HepG2 (cell line): ENCODE data around the gene SLCO4A1. TPM values are rescaled to one million over a fixed set of nuclear protein-coding genes. Genes with fewer than 3 reads are reported as not detected.

ENCODE experiments used
- EEA1 ChIP-seq: sonication (generic); formaldehyde crosslinking; IDR thresholded peaks from 2 replicates; pipeline ENCODE4 v1.5.1; 2020; ENCODE audit warnings: mild to moderate bottlenecking, missing genetic modification reagents, borderline replicate concordance
- HOXA9 ChIP-seq: sonication (generic); formaldehyde crosslinking; IDR thresholded peaks from 2 replicates; pipeline ENCODE4 v1.8.1; 2022; ENCODE audit warnings: missing genetic modification reagents, mild to moderate bottlenecking, moderate library complexity, borderline replicate concordance
- MNT ChIP-seq: fragments of 450-650 bp; IDR thresholded peaks from 2 replicates; pipeline ENCODE4 v1.6.1; 2016
- NPAS2 ChIP-seq: sonication (generic); formaldehyde crosslinking; IDR thresholded peaks from 2 replicates; pipeline ENCODE4 v1.8.0; 2022; ENCODE audit warnings: mild to moderate bottlenecking, missing genetic modification reagents, borderline replicate concordance
- PRMT3 ChIP-seq: sonication (generic); formaldehyde crosslinking; IDR thresholded peaks from 2 replicates; pipeline ENCODE4 v1.8.1; 2022; ENCODE audit warnings: low read depth, mild to moderate bottlenecking, moderate library complexity, missing genetic modification reagents, borderline replicate concordance
- SOX6 ChIP-seq, 2 experiments: fragments of 450-650 bp in 1 of 2; sonication (generic) in 1 of 2; formaldehyde crosslinking in 1 of 2; IDR thresholded peaks; 2 replicates each; pipeline versions ENCODE4 v1.4.0 to v1.6.1; 2017 to 2020; ENCODE audit warnings: antibody characterized with exemption in 1 of 2, mild to moderate bottlenecking in 1 of 2, missing genetic modification reagents in 1 of 2
- SP4 ChIP-seq: sonication (generic); formaldehyde crosslinking; IDR thresholded peaks from 2 replicates; pipeline ENCODE4 v1.8.1; 2023; ENCODE audit warnings: mild to moderate bottlenecking, missing genetic modification reagents
- TAF1 ChIP-seq: sonication (generic); formaldehyde crosslinking; IDR thresholded peaks from 2 replicates; pipeline ENCODE4 v1.4.0; 2020; ENCODE audit warnings: missing genetic modification reagents
- ZBTB2 ChIP-seq: sonication (generic); formaldehyde crosslinking; IDR thresholded peaks from 2 replicates; pipeline ENCODE4 v1.8.0; 2022; ENCODE audit warnings: low read depth, missing genetic modification reagents
- ZFX ChIP-seq: sonication (generic); formaldehyde crosslinking; IDR thresholded peaks from 2 replicates; pipeline ENCODE4 v1.4.0; 2020; ENCODE audit warnings: mild to moderate bottlenecking, low read depth, missing genetic modification reagents, moderate library complexity
- ZMYM3 ChIP-seq: sonication (generic); formaldehyde crosslinking; IDR thresholded peaks from 2 replicates; pipeline ENCODE4 v1.5.1; 2020; ENCODE audit warnings: mild to moderate bottlenecking, missing genetic modification reagents
- polyA plus RNA-seq, 8 experiments: library from polyadenylated mRNA; depleted of rRNA in 3 of 8; stranded (reverse) in 7 of 8; unstranded in 1 of 8; fragments of >200 nt; fragmentation: Illumina TruSeq in 4 of 8; extraction: Trizol in 4 of 8; gene quantifications; 2 replicates each; pipeline versions ENCODE4 v1.2.1 to v1.2.3, GENCODE V29; 2011 to 2016; ENCODE audit warnings: low read depth in 4 of 8, missing spikeins in 1 of 8, mixed read lengths in 1 of 8; ENCODE audit not compliant: insufficient read depth in 1 of 8
- total RNA-seq, 5 experiments: library from RNA; depleted of rRNA; stranded (reverse); fragments of >200 nt; fragmentation: Illumina TruSeq; extraction: Trizol; gene quantifications; 2 replicates each; pipeline ENCODE4 v1.2.3, GENCODE V29; 2016; ENCODE audit warnings: low read depth in 1 of 5
- TF ChIP-seq, protein P1 (sequence below): sonication (generic); formaldehyde crosslinking; IDR thresholded peaks from 2 replicates; pipeline ENCODE4 v1.4.0; 2020; ENCODE audit warnings: mild to moderate bottlenecking, missing genetic modification reagents
- TF ChIP-seq, protein P2 (sequence below): sonication (generic); formaldehyde crosslinking; IDR thresholded peaks from 2 replicates; pipeline ENCODE4; 2020; ENCODE audit warnings: missing genetic modification reagents, mild to moderate bottlenecking, borderline replicate concordance
- TF ChIP-seq, protein P3 (sequence below): sonication (generic); formaldehyde crosslinking; IDR thresholded peaks from 2 replicates; pipeline ENCODE4 v1.4.0; 2020; ENCODE audit warnings: missing genetic modification reagents
- TF ChIP-seq, protein P4 (sequence below): sonication (generic); formaldehyde crosslinking; IDR thresholded peaks from 2 replicates; pipeline ENCODE4 v1.4.0; 2020; ENCODE audit warnings: missing genetic modification reagents
- TF ChIP-seq, protein P5 (sequence below): sonication (generic); formaldehyde crosslinking; IDR thresholded peaks from 2 replicates; pipeline ENCODE4 v1.5.0; 2020; ENCODE audit warnings: missing genetic modification reagents, mild to moderate bottlenecking, borderline replicate concordance

SLCO4A1 gene
- total and polyA plus RNA-seq, 2 of the 13 experiments (the other 11 are each of a cell fraction or from before 2014, with no cell fraction given), result 55.5 to 112 TPM

DNA sequence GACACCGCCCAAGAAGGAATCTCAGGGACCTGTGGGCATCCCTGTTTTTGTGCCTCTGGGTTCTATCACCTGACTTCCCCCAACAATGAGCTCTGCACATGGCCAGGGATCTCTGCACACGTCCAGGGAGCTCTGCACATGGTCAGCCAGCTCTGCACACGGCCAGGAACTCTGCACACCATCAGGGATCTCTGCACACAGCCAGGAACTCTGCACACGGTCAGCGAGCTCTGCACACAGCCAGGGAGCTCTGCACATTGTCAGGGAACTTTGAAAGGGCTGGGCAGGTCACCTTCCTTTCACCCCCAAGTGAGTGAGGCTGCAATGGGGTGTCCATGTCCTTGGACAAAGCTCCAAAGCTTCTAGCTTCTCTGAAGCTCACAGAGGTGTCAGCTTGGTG is 5.2 kb upstream of the SLCO4A1 start (continued):
- TF ChIP-seq PRMT3 (CRISPR knock-in tag) (no peak), HOXA9 (CRISPR knock-in tag) (no peak), ZMYM3 (CRISPR knock-in tag) (no peak), TAF1 (CRISPR knock-in tag) (no peak), ZFX (no peak), NPAS2 (CRISPR knock-in tag) (no peak), ZBTB2 (no peak), SOX6 (IDR thresholded peaks at IDR 0.05) (no peak), SOX6 (CRISPR knock-in tag; IDR thresholded peaks at IDR 0.05) (0 out of 2 replicates have a peak, but pooled peaks have one; percentile 6), EEA1 (CRISPR knock-in tag) (peak; percentile 66; the same call in 1 of the 2 replicates), SP4 (no peak), MNT (peak; percentile 52)
- TF ChIP-seq, protein P1, sequence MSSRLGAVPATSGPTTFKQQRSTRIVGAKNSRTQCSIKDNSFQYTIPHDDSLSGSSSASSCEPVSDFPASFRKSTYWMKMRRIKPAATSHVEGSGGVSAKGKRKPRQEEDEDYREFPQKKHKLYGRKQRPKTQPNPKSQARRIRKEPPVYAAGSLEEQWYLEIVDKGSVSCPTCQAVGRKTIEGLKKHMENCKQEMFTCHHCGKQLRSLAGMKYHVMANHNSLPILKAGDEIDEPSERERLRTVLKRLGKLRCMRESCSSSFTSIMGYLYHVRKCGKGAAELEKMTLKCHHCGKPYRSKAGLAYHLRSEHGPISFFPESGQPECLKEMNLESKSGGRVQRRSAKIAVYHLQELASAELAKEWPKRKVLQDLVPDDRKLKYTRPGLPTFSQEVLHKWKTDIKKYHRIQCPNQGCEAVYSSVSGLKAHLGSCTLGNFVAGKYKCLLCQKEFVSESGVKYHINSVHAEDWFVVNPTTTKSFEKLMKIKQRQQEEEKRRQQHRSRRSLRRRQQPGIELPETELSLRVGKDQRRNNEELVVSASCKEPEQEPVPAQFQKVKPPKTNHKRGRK (CRISPR knock-in tag), result no peak
- TF ChIP-seq, protein P2, sequence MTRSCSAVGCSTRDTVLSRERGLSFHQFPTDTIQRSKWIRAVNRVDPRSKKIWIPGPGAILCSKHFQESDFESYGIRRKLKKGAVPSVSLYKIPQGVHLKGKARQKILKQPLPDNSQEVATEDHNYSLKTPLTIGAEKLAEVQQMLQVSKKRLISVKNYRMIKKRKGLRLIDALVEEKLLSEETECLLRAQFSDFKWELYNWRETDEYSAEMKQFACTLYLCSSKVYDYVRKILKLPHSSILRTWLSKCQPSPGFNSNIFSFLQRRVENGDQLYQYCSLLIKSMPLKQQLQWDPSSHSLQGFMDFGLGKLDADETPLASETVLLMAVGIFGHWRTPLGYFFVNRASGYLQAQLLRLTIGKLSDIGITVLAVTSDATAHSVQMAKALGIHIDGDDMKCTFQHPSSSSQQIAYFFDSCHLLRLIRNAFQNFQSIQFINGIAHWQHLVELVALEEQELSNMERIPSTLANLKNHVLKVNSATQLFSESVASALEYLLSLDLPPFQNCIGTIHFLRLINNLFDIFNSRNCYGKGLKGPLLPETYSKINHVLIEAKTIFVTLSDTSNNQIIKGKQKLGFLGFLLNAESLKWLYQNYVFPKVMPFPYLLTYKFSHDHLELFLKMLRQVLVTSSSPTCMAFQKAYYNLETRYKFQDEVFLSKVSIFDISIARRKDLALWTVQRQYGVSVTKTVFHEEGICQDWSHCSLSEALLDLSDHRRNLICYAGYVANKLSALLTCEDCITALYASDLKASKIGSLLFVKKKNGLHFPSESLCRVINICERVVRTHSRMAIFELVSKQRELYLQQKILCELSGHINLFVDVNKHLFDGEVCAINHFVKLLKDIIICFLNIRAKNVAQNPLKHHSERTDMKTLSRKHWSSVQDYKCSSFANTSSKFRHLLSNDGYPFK (CRISPR knock-in tag), result peak; percentile 8; the same call in 1 of the 2 replicates
- TF ChIP-seq, protein P3, sequence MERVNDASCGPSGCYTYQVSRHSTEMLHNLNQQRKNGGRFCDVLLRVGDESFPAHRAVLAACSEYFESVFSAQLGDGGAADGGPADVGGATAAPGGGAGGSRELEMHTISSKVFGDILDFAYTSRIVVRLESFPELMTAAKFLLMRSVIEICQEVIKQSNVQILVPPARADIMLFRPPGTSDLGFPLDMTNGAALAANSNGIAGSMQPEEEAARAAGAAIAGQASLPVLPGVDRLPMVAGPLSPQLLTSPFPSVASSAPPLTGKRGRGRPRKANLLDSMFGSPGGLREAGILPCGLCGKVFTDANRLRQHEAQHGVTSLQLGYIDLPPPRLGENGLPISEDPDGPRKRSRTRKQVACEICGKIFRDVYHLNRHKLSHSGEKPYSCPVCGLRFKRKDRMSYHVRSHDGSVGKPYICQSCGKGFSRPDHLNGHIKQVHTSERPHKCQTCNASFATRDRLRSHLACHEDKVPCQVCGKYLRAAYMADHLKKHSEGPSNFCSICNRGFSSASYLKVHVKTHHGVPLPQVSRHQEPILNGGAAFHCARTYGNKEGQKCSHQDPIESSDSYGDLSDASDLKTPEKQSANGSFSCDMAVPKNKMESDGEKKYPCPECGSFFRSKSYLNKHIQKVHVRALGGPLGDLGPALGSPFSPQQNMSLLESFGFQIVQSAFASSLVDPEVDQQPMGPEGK (CRISPR knock-in tag), result no peak
- TF ChIP-seq, protein P4, sequence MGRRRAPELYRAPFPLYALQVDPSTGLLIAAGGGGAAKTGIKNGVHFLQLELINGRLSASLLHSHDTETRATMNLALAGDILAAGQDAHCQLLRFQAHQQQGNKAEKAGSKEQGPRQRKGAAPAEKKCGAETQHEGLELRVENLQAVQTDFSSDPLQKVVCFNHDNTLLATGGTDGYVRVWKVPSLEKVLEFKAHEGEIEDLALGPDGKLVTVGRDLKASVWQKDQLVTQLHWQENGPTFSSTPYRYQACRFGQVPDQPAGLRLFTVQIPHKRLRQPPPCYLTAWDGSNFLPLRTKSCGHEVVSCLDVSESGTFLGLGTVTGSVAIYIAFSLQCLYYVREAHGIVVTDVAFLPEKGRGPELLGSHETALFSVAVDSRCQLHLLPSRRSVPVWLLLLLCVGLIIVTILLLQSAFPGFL (CRISPR knock-in tag), result no peak
- TF ChIP-seq, protein P5, sequence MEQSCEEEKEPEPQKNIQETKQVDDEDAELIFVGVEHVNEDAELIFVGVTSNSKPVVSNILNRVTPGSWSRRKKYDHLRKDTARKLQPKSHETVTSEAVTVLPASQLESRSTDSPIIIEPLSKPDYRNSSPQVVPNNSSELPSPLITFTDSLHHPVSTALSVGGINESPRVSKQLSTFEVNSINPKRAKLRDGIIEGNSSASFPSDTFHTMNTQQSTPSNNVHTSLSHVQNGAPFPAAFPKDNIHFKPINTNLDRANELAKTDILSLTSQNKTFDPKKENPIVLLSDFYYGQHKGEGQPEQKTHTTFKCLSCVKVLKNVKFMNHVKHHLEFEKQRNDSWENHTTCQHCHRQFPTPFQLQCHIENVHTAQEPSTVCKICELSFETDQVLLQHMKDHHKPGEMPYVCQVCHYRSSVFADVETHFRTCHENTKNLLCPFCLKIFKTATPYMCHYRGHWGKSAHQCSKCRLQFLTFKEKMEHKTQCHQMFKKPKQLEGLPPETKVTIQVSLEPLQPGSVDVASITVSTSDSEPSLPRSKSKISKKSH (CRISPR knock-in tag), result peak; percentile 53; the same call in 1 of the 2 replicates
